Measurements from ENCODE around the gene WIPI1. TPM values are rescaled to one million over a fixed set of nuclear protein-coding genes. Genes with fewer than 3 reads are reported as not detected.
A peak's percentile ranks its signal among the peaks of the same experiment; 100 is the strongest.

The WIPI1 gene
- total and polyA plus RNA-seq, 3 donors from 2014 or later, result 25.4 to 38.3 (median 26.8) TPM

DNA sequence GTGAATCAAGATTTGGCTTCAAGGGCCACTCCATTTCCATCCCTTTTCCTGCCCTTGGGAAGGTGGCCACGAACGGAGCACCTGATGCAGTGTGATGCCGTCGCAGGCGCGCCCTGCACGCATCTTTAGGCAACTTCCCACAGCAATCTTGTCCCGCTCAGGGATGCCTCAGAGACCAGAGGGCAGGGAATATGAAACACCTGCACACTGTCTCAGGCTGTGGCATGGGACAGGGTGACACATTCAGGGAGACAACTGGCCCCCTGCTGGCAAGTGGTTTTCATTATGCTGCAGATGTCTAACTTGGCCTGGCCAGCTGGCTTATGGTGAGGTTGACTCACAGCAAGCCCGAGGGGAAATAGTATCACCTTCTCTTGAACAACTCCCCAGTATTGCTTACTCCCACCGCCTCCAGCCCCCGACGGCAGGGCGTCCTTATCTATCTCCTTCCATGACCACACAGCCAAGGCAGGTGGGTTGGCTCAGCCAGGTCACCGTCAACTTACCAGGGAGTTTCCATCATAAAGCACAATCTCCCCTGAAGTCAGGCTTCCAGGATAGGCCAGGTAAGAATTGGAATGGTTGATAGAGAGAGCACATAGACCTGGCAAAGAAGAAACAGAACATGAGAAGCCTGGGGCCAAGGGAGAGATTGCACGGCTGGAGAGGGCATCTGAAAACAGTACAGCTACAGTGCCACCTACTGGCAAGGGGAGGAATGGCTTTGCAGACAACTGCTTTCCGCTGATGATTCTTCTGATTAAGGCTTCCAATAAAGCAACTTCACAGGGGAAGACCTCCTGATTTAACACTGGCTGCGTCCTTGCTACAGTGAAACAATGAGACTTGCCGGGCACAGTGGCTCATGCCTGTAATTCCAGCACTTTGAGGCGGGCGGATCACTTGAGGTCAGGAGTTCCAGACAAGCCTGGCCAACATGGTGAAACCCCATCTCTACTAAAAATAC lies 21.1 kb downstream of the WIPI1 start:
- H3K4me1 ChIP-seq, result peaks cover 13% of the 10 kb centered on the region
- no peaks in the 10 kb centered on the region for H3K9me3 ChIP-seq
- no peak overlapping the region for H3K4me3 ChIP-seq
- TF ChIP-seq, protein P1, sequence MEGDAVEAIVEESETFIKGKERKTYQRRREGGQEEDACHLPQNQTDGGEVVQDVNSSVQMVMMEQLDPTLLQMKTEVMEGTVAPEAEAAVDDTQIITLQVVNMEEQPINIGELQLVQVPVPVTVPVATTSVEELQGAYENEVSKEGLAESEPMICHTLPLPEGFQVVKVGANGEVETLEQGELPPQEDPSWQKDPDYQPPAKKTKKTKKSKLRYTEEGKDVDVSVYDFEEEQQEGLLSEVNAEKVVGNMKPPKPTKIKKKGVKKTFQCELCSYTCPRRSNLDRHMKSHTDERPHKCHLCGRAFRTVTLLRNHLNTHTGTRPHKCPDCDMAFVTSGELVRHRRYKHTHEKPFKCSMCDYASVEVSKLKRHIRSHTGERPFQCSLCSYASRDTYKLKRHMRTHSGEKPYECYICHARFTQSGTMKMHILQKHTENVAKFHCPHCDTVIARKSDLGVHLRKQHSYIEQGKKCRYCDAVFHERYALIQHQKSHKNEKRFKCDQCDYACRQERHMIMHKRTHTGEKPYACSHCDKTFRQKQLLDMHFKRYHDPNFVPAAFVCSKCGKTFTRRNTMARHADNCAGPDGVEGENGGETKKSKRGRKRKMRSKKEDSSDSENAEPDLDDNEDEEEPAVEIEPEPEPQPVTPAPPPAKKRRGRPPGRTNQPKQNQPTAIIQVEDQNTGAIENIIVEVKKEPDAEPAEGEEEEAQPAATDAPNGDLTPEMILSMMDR (IDR thresholded peaks at IDR 0.05), result peak; percentile 73 to 91 (median 91)
- no peak for TF ChIP-seq POLR2A (IDR thresholded peaks at IDR 0.05)
- H3K36me3 ChIP-seq (ENCODE audit: low read depth, missing control alignments), result no peaks in the 10 kb centered on the region
- no peaks in the 10 kb centered on the region for H3K27me3 ChIP-seq
- DNase-seq, result peak; percentile 87
- intact Hi-C loops (cut with DNase I; ENCODE audit: low total_unique reads), result loop anchor here (10.0 kb wide), 1 partner anchor 171 kb away; no protein-coding TSS in a partner anchor
- H3K27ac ChIP-seq, result no peak overlapping the region
- WGBS, 2 donors, result 67 to 78% methylated on average over 18 to 20 of the region's 20 CpGs

DNA sequence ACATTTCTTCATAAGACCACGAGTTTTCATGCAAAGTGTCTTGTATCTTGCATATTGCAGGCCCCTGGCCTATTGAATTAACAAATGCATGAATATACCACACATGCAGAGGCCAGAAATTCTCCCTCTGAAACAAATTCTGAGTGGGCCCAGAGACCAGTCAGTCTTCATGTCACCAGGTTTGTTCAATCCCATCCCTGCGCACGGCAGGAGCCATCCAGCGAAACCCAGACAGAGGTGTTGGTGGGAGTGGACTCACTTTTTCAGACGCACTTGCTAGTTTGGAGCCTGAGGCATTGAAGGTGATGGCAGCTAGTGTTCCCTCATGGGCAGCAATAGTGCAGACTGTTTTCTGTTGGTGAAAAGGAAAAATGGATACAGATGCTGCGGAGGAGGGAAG lies 21.9 kb downstream of the WIPI1 start:
- TF ChIP-seq, protein P1 (IDR thresholded peaks at IDR 0.05), result no peak
- TF ChIP-seq POLR2A (IDR thresholded peaks at IDR 0.05), result no peak
- no peaks in the 10 kb centered on the region for H3K27me3 ChIP-seq
- H3K36me3 ChIP-seq (ENCODE audit: low read depth, missing control alignments), result no peaks in the 10 kb centered on the region
- H3K4me3 ChIP-seq, result no peak overlapping the region
- WGBS, 2 donors, result 92 to 95% methylated on average over 6 of the region's 6 CpGs
- DNase-seq, result no peak
- H3K4me1 ChIP-seq, result peaks cover 10% of the 10 kb centered on the region
- intact Hi-C loops (cut with DNase I; ENCODE audit: low total_unique reads), result loop anchor here (10.0 kb wide), 1 partner anchor 171 kb away; no protein-coding TSS in a partner anchor
- no peak overlapping the region for H3K27ac ChIP-seq
- H3K9me3 ChIP-seq, result no peaks in the 10 kb centered on the region

DNA sequence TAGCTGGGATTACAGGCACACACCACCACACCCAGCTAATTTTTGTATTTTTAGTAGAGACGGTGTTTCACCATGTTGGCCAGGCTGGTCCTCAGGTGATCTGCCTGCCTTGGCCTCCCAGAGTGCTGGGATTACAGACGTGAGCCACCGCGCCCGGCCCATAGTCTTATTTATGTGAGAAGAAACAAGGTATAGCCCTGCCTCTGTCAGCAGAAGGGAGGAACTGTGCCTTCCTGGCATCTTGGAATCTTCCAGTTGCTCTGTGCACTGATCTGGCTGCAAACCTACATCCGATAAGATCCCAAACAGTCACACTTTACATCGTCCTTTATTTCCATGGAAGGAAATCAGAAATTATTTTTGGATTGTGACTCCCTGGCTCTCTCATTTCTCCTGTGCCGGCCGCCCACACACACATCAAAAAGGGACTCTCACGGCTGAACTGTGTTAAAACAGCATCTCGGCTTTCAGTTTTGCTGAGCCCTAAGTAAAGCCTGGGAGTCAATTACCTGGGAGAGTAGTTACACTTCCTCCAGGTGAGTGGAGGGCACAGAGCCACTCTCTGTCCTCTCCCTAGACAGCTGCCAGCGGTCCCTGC lies 23.3 kb downstream of the WIPI1 start:
- Histone ChIP-seq H3K36me3 (ENCODE audit: low read depth, missing control alignments) (no peaks in the 10 kb centered on the region), H3K9me3 (no peaks in the 10 kb centered on the region), H3K4me3 (no peak overlapping the region), H3K4me1 (peaks cover 10% of the 10 kb centered on the region), H3K27ac (peak overlapping the region in 1 of 2 donors; percentile 6), H3K27me3 (no peaks in the 10 kb centered on the region)
- no peak for DNase-seq
- WGBS, 2 donors, result 76 to 79% methylated on average over 12 of the region's 12 CpGs
- intact Hi-C loops (cut with DNase I; ENCODE audit: low total_unique reads), result loop anchor here (10.0 kb wide), 1 partner anchor 169 kb away; no protein-coding TSS in a partner anchor
- TF ChIP-seq POLR2A (IDR thresholded peaks at IDR 0.05), result no peak
- TF ChIP-seq, protein P1 (IDR thresholded peaks at IDR 0.05), result no peak

DNA sequence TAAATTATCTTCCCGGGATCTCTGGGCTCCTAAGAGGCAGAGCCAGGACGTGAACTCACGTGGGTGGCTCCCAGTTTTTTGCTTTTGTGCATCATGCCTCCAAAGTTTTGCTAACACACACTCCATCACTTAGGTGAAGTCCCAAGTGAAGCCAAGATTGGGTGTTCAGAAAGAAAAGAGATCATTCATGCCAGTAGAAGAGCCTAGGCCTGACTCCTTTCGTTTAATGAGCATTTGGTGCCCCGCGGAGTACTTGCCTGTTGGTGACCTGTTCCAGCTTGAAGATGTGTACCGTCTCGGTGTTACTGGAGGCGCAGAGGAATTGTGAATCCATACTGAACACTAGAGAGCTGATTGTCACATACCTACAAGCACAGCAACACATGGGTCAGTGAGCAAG lies 24.1 kb downstream of the WIPI1 start:
- Histone ChIP-seq H3K27ac (no peak overlapping the region), H3K36me3 (ENCODE audit: low read depth, missing control alignments) (no peaks in the 10 kb centered on the region), H3K9me3 (no peaks in the 10 kb centered on the region), H3K27me3 (no peaks in the 10 kb centered on the region), H3K4me3 (no peak overlapping the region), H3K4me1 (peaks cover 9% of the 10 kb centered on the region)
- WGBS, 2 donors, result 90 to 91% methylated on average over 9 of the region's 9 CpGs
- no peak for DNase-seq
- intact Hi-C loops (cut with DNase I; ENCODE audit: low total_unique reads), result loop anchor here (10.0 kb wide), 1 partner anchor 168 kb away; no protein-coding TSS in a partner anchor
- TF ChIP-seq, protein P1 (IDR thresholded peaks at IDR 0.05), result no peak
- TF ChIP-seq POLR2A (IDR thresholded peaks at IDR 0.05), result no peak

Measured in testis (tissue), 3 donors.